DLD1 (cell line): ENCODE measurements around the gene ISYNA1.

Experiments
- in situ Hi-C: cut with HindIII; loops from 2 replicates; pipeline ENCODE4 v1.10.0; 2017; ENCODE audit warnings: low sequenced_read_pairs

Gene ISYNA1

GRCh38 chr19:18433015-18433691, 4.8 kb downstream of the ISYNA1 start:
- in situ Hi-C loops: no loop called here

GRCh38 chr19:18432275-18433014, 5.5 kb downstream of the ISYNA1 start:
- in situ Hi-C loops: no loop called here

DNA sequence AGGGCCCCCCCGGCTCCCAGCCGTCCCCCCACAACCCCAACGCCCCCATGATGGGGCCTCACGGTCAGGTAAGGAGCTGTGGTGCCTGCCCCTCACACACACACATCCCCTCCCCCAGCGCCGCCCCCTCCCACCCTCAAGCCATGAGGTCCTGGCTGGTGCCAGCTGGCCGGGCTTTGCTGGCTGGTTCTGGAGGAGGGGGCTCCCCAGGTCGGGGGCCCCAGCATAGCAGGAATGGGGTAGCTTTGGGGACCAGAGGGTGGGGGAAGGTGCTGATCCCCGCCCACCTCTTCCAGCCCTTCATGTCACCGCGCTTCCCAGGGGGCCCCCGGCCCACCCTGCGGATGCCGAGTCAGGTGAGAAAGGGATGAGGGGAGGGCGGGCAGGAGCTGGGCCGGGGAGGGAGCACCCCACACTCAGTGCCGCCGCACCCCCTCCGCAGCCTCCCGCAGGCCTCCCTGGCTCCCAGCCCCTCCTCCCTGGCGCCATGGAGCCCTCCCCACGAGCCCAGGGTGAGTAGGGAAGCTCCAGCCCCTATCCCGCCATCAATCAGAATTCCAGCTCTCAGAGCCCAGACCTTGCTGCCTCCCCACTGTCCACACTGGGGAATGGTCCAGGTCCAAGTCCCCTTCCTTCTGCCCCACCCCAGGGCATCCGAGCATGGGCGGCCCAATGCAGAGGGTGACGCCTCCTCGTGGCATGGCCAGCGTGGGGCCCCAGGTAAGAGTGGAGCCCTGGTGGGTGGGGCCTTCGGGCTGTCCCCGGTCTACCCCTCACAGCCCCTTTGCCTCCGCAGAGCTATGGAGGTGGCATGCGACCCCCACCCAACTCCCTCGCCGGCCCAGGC, 6.4 kb downstream of the ISYNA1 start:
- in situ Hi-C loops: no loop called here

DNA sequence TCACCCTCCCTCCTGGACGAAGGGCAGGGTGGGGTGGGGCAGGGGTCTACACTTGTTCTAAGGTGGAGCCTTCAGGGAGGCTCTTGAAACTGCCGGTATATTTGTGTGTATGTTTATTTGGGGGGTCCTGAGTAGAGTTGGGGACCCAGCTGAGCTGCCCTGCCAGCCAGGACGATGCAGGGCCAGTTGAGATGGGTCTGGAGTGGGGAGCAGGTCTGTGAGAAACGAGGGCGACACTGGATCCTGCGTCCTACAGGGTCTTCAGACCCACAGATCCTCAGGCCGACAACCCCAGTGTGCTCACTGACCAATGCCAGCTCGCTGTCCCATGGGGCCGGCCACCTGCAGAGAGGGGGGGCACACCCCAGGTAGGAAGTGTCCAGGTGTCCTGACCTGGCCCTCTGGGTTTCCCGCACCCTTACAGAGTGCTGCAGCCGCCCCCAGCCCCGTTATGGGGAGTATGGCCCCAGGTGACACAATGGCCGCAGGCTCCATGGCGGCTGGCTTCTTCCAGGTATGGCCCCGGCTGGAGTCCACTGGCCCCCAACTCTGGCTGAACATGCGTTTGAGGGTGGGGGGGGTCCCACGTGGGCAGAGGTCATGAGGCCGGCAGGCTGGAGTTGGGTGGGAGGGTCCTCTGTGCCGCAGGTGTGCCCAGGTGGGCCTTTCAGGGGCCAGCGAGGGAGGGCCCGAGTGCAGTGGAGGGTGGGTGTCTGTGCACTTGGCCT, 7.4 kb downstream of the ISYNA1 start:
- in situ Hi-C loops: no loop called here

DNA sequence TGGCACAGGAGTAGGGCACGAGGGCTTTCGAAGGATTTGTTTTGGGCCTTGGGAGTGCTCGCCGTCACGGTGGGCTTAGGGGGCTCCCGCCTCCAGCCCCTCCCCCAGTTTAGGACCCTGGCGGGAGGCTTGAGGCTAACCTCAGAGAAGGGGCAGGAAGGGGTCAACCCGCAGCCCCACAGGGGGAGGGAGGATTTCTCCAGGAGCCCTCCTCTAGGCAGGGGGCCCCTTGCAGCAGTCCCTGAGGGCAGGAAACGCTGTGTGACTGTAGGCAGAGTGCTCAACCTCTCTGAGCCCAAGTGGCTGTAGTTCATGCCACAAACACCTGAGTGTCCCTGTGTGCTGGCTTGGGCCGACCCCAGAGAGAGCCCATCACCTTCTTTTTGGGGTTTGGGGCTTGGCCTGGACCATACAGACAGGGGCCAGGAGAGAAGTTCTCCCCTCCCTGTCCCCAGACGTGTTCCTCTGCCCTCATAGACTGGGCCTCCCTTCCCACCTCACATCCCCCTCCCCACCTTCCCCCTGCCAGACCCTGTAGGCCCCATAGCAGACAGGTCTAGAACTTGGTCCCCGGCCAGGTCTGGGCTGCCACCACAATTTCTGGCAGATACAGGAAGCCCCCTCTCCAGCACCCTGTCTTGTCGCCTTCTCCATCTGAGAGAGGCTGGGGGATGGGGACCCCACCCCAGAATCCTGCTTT, 8.1 kb downstream of the ISYNA1 start:
- in situ Hi-C loops: no loop called here

DNA sequence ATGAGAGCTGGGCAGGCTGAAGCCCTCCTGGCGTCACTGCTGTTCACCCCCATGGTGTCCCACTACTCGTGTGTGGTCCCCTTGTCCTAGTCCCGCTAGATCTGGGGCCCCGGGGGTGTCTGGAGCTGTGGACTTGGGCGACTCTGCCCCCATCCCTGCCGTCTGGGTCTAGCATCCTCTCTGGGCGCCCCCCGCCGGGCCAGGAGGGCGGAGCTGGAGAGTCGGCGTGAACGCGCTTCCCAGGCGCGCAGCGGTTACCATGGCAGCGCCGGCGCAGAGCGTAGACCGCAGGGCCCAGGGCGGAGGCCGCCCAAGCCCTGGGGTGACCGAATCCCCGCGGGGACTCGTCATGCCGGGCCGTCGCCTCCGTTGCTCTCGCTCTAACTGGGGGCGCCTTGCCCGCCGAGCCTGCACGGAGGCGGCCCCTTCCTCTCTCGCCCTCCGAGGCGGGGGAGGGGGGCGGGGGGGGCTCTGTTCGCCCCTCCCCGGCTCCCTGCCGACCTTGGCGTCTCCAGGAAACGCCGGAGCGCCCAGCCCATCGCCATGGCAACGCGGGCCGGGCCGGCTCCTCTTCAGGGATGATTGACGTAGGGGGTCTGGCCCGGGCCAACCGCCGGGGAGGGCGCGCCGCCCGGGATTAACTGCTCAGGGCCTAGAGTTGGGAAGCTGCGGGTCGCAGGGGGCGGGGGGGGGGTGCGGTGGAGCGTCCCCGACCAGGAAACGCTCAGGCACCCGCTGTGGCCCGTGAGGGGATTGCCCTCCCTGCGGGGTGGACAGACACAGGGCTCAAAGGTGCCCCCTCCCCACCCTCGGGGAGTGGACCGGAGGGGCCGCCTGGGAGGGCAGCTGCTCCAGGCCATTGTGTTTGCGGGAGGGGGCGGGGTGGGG, 8.9 kb downstream of the ISYNA1 start:
- in situ Hi-C loops: no loop called here

GRCh38 chr19:18428173-18428786, 9.7 kb downstream of the ISYNA1 start:
- in situ Hi-C loops: no loop called here

DNA sequence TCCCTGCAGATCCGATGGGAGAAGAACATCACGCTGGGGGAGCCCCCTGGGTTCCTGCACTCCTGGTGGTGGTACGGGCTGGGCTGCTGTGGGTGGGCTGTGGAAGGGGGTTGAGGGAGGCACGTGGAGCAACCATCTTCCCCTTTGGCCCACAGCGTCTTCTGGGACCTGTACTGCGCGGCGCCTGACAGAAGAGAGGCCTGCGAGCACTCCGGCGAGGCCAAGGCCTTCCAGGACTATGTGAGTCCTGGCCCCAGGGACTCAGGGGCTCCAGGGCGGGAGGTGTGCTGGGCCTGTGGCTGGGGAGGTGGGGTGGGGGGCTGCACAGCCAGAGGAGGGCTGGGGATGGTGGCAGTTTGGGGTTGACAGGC, 10.2 kb downstream of the ISYNA1 start:
- in situ Hi-C loops: no loop called here

GRCh38 chr19:18427080-18427742, 10.7 kb downstream of the ISYNA1 start:
- in situ Hi-C loops: no loop called here

DNA sequence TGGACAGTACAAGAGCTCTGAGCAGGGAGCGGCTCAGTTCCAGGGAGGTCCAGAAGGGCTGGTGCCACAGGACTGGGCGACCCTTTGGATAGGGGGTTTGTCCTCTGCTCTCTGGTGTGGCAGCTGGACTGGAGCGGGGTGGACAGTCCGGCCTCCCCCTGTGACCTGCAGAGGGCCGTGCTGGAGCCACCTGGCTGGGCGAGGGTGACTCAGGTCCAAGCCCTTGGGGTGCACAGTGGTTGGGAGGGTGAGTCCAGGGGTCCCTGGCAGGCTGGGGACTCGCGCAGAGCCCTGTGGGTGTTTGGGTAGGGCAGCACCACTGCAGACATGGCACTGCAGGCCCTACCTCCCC, 11.5 kb downstream of the ISYNA1 start:
- in situ Hi-C loops: no loop called here

DNA sequence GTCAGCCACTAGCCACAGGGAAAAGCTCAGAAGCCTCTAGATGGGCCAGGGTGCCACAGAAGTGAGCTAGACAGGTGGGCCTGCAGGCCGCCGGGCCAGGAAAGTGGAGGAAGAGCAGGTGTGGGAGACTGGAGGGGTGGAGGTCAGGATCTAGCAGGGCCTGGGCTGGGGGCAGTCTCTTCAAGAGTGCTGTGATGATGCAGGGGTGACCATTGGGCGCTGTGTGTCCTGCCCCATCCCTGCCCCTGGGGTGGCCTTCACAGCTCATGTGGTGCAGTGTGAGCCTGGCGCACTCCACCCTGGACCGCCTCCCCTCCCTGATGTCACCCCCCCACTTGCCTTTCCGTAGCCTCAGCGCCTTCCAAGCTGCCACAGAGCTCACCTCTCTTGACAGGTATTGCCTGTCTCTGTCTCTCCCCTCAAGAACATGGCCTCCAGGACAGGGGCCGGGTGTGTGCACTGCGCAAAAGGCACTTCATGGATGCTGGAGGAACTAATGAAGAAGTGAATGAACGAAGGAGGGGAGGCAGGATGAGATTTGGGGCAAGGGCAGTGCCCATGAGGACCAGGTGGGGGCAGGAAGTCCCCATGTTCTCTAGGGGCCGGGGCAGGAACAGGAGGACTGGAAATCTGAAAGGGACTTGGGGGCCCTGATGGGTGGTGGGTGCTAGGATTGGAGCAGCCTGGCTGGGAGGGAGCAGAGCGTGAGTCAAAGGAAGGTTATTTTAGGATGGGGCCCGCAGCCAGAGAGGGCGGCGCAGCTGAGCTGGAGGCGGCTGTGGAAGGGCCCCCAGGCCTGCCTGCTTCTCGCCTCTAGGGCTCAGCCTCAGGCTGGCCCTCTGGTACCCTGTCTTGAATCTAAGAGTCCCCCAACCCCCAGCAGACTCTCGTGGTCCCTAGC, 12.2 kb downstream of the ISYNA1 start:
- in situ Hi-C loops: no loop called here

GRCh38 chr19:18424890-18425514, 12.9 kb downstream of the ISYNA1 start:
- in situ Hi-C loops: no loop called here

DNA sequence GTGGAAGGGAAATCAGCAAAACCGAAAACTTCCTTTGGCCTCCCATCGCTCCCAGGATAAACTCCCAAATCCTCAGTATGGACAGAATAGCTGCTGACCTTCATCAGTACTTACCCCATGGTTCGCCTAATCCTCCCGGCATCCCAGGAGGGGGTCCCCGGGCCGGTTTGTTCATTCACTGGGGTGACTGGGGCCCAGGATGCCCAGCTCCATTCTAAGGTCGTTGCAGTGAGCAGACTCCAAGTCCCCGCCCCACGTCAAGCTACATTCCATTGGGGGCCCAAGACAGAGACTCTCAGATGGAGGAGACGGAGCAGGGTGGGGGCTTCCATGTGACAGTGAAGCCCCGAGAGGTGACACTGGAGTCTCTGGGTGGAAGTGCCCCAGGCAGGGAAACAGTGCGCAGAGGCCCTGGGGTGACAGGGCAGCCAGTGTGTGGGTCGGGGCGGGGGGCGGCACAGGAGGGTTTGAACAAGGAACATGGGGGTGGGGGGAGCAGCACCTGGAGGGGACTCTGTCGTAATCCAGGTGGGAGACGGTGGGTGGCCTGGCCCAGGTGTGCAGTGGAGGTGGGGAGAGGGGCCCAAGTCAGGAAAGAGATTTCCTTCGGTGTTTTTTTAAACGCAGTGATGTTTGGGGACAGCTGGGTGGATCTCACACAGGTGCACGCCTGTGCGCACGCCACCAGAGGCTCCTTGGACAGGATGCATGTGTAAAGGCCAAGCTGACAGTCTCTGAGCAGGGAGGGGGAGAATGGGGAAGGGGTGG, 13.6 kb downstream of the ISYNA1 start:
- in situ Hi-C loops: no loop called here

DNA sequence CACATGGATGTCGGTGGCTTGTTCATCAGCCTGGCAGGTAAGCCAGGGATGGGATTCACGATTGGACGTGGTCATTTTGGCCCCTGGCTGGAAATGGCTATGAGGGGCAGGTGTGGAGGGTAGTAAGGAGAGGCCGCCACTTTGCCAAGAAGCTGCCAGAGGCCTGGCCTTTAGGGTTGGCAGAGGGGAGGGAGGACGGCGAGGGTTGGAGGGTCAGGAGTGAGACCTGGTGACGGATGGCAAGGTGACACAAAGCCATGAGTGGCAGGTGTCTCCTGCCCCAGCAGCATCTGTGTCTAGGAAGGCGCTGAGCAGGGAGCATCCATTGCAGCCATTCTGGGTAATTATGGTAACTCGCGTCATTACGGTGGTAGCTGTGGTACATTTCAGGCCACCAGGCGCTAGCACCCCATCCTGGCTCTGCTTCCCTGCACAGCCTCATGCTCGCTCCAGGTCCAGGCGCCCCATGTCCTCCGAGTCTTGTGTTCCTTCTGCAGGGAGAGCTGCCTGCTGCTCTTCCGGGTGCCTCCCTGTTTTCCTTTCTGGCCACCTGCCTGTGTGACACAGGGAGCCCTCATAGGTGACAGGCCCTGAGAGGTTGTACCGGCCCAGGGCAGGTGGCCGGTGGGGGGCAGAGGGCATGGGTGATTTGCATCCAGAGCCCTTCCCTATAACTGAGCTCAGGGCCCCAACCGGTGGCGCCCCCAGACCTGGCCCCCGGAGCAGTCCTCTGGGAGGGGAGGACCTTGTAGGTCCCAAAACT, 14.5 kb downstream of the ISYNA1 start:
- in situ Hi-C loops: no loop called here

DNA sequence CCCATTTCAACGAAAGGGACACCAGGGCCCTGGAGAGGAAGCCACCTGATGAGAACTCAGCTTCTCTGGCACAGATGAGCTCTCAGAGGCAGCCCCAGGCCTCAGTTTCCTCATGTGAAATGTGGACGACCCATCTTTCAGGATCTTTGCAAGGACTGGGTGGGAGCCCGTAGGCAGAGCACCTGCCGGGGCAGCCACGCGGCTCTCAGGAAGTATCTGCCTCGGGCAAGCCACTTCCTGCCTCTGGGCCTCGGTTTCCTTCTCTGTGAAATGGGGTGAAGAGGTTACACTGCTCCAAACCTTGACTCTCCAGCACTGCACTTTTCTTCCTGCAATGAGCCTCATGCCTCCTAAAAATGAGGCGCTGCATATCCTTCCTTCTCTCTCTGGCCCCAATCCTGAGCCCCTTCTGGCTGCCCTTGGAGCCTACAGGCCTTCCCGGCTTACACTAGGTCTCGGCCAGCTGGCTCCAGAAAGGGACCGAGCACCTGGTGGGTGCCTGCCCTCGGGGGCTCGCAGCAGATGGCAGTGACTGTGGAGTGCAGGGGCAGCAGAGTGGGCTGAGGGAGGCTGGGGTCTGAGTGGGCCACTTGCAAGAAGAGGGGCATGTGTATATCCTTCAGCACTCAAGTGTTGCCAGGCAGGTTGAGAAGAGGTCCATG, 15.3 kb downstream of the ISYNA1 start:
- in situ Hi-C loops: no loop called here
